ENCODE results near the gene RIPOR3.
"Not testable (repeated sequence)": the region's sequence is repeated elsewhere in the genome, so short reads cannot be mapped to it uniquely, and the experiment has no call there.

Gene RIPOR3

GRCh38 chr20:50540620-50541605 is 150.4 kb downstream of the RIPOR3 start:
- DNase-seq (no peak), ATAC-seq (replicated peaks) (no peak)
- H3K4me1 Mint-ChIP-seq = peaks cover 54 to 61% of the 10 kb centered on the region in 2 donors
- H3K27ac Mint-ChIP-seq = peak overlapping the region; percentile 94
- peak overlapping the region; percentile 71 to 79 for H3K4me3 Mint-ChIP-seq
- H3K36me3 Mint-ChIP-seq = peaks cover 47 to 68% of the 10 kb centered on the region in 2 donors
- peaks cover 3 to 11% of the 10 kb centered on the region in 2 donors for H3K9me3 Mint-ChIP-seq
- no peaks in the 10 kb centered on the region for H3K27me3 Mint-ChIP-seq

DNA sequence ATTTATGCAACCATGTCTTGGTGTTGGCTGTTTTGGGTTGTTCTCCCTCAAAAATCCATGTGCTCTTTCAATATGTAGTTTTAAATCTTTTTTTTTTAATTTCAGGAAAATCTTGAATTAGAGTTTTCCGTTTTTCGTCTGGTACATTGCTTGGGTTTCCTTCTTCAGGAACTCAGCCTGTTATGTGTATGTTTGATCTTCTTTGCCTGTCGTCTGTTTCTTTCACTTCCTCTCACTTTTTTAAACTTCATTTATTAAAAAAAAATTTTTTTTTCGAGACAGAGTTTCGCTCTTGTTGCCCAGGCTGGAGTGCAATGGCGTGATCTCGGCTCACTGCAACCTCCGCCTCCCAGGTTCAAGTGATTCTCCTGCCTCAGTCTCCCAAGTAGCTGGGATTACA is 151.5 kb downstream of the RIPOR3 start:
- Mint-ChIP-seq H3K4me1 (peaks cover 53 to 73% of the 10 kb centered on the region in 2 donors), H3K27ac (peak overlapping the region; percentile 94), H3K9me3 (peaks cover 3 to 11% of the 10 kb centered on the region in 2 donors), H3K4me3 (peak overlapping the region; percentile 35 to 55), H3K36me3 (peaks cover 46 to 75% of the 10 kb centered on the region in 2 donors)
- not testable (repeated sequence) for DNase-seq; H3K27me3 Mint-ChIP-seq; ATAC-seq (replicated peaks)

DNA sequence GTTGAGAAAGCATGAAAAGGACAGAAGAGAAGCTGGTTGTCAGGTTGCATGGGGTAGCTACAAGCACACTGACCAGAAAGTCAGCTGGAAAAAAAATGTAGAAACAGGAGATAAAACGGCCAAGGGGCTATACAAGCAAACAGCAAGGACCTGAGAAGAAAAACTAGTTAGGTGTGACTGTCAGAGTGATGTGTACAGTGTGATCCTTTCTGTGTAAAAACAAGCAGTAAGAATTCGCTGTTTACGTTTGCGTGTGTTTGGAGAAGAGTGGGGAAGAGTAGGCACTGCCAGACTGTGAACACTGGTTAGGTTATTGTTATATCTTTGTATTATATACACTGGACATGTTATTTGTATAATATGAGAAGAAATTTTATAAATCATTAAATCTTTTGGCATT is 153.1 kb downstream of the RIPOR3 start:
- peaks cover 51 to 75% of the 10 kb centered on the region in 2 donors for H3K4me1 Mint-ChIP-seq
- DNase-seq (no peak), ATAC-seq (replicated peaks) (no peak)
- no peaks in the 10 kb centered on the region for H3K27me3 Mint-ChIP-seq
- H3K9me3 Mint-ChIP-seq = peaks cover 3 to 11% of the 10 kb centered on the region in 2 donors
- H3K36me3 Mint-ChIP-seq = peaks cover 47 to 73% of the 10 kb centered on the region in 2 donors
- peak overlapping the region; percentile 79 for H3K27ac Mint-ChIP-seq
- peak overlapping the region; percentile 23 to 41 for H3K4me3 Mint-ChIP-seq

GRCh38 chr20:50537546-50538201 is 153.7 kb downstream of the RIPOR3 start:
- Mint-ChIP-seq H3K36me3 (peaks cover 46 to 74% of the 10 kb centered on the region in 2 donors), H3K27ac (peak overlapping the region; percentile 79), H3K4me1 (peaks cover 51 to 77% of the 10 kb centered on the region in 2 donors), H3K27me3 (no peaks in the 10 kb centered on the region), H3K9me3 (peaks cover 3 to 11% of the 10 kb centered on the region in 2 donors), H3K4me3 (peak overlapping the region; percentile 23 to 41)
- DNase-seq = no peak
- ATAC-seq (replicated peaks) = no peak

DNA sequence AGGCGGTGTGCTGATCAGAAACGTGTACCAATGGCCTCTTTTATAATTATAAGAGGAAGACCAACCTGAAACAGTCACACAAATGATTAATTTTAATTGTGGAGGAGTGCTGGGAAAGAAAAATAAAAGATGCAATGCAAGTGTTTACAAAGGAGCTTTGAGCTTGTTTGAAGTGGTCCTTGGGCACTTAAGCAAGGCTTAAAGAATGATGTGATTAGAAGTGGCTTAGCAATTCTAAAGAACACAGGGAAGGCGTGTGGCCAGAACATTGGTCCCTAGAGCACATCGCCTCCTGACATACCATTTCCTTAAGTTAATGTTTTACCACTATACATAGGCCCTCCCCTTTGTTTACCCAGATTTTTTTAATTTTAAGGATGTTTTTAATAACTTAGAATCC is 155.0 kb downstream of the RIPOR3 start:
- H3K27ac Mint-ChIP-seq = peak overlapping the region; percentile 7
- H3K4me1 Mint-ChIP-seq = peaks cover 50 to 77% of the 10 kb centered on the region in 2 donors
- H3K27me3 Mint-ChIP-seq = no peaks in the 10 kb centered on the region
- no peak overlapping the region for H3K4me3 Mint-ChIP-seq
- peaks cover 46 to 74% of the 10 kb centered on the region in 2 donors for H3K36me3 Mint-ChIP-seq
- ATAC-seq (replicated peaks) (no peak), DNase-seq (no peak)
- H3K9me3 Mint-ChIP-seq = peaks cover 2 to 11% of the 10 kb centered on the region in 2 donors
